Measurements from ENCODE around the gene PRSS53. TPM values are rescaled to one million over a fixed set of nuclear protein-coding genes. Genes with fewer than 3 reads are reported as not detected.
"Not testable (repeated sequence)": the region's sequence is repeated elsewhere in the genome, so short reads cannot be mapped to it uniquely, and the experiment has no call there.

The PRSS53 gene
- total RNA-seq, 1 donor from 2014 or later: 5.3 TPM

DNA sequence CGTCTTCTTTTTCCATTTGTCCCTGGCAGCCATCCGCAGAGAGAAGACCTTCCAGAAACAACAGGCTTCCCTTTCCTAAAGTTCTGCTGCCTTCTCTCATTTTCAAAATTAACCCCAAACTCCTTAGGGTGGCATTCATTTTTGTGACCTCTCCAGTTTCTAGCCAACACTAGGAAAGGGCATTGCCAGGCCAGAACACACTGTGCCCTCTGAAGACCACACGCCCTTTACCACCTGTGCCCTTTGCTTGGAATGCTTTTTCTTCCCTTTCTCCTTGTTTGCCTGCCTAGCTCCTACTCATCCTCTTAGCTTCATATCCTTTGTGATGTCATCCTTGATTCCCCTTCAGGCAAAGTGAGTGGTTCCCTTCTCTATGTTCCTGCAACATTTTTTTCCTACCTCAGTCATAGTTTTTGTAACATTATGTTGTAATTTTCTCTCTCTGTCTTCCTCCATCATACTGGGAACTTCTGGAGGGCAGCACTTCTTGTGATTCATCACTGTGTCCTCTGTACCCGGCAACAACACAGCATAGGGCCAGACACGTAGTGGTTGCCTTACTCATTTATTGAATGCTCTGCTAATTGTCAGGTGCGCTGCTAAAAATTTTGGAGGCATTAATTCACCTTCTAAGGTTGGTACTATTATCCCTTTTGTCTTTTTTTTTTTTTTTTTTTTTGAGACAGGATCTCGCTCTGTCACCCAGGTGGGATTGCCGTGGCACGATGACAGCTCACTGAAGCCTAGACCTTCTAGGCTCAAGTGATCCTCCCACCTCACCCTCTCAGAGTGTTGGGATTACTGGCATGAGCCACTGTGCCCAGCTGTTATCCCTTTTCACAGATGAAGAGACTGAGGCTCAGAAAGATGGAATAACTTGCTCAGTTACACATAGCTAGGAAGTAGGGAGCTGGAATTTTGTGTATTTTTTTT is 29.7 kb upstream of the PRSS53 start:
- intact Hi-C loops (cut with micrococcal nuclease): loop anchor here (5.0 kb wide), 1 partner anchor 86 kb away; the partner anchor contains the start of gene STX4

DNA sequence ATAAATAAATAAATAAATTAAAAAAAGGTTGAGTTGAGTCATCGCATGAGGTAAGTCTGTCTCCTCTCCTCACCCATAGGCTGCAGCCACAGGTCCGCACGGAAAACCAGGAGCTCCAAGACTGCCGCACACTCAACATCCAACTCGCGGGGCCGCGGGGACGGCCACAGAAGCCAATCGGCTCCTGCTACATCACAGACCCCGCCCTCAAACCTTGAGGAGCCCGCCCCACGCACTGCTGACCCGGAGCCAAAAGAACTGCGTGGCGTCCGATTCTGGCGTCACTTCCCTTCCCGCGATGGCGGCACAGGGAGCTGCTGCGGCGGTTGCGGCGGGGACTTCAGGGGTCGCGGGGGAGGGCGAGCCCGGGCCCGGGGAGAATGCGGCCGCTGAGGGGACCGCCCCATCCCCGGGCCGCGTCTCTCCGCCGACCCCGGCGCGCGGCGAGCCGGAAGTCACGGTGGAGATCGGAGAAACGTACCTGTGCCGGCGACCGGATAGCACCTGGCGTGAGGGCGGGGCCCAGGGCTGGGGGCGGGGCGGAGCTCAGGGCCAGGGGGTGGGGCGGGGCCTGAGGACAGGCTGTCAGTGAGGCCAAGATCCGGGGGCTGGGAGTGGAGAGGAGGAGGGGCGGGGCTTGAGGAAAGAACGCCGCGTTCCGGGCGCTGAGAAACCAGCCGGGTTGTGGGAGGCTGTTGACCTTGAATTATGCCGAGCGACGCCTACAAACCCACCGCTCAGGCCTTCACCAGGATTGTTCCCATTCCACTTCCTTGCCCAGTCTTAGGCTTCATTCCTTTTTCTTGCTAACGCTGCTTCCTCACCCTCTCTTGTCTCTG is 28.9 kb upstream of the PRSS53 start, which contains the start of gene KAT8:
Gene KAT8, plus strand, starts transcription at position 281 of the 839 bp plus-strand sequence. Its CDS starts 18 bp downstream, at position 299.
- intact Hi-C loops (cut with micrococcal nuclease): loop anchor here (1.0 to 5.0 kb wide), 7 partner anchors 23 to 342 kb away; partner anchors contain the start of genes ARMC5, FUS, SETD1A and STX4

DNA sequence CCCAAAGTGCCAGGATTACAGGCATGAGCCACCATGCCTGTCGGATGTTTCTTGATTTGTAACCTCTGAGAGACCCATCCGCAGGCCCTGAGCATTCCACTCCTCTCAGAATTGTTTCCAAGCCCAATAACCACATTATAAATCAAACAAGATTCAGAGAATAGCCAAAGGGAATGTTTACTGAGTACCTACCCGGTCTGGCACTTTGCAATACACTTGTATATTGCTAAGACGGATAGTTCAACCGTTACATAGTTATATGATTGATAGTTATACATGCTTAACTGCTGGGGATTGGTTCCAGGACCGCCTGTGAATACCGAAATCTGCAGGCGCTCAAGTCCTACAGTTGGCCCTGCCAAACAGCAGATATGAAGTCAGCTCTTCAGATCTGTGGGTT is 25.7 kb upstream of the PRSS53 start:
- intact Hi-C loops (cut with micrococcal nuclease): no loop called here

DNA sequence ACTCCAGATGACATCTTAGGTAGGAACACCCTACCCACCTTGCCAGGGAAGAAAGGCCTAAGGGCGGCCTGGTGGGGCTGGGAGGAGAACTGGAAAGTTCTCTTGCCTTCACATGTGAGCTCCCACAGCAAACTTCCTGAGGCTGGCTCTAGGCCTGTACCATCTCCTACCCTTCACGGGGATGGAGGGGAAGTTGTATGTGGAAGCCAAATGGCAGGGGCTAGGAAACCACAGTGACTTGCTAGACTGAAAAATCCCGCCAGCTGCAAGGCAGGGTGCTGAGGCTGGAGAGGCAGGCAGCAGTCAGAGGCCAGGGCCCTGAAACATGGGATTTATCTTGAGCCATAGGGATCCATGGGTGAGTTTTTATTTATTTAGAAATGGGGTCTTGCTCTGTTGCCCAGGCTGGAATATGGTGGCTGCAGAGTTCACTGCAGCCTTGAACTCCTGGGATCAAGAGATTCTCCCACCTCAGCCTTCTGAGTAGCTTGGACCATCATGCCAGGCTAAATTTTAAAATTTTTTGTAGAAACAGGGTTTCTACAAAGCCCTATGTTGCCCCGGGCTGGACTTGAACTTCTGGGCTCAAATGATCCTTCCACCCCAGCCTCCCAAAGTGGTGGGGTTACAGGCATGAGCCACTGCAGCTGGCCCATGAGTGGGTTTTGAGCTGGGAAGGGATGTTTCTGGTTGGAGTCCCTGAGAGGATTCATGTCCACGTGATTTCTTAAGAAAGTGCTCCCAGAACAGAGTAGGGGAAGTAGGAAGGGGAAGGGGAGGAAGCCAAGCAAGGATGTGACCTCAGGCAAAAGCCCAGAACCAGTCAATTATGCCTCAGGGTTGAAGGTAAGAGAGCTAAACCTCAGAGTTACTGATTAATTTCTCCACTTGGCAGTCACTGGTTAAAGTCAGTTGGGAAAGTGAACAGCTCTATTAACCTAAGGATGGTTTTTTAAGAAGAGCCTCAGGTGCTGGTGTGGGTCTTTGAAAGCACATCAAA is 24.7 kb upstream of the PRSS53 start:
- intact Hi-C loops (cut with micrococcal nuclease): no loop called here

DNA sequence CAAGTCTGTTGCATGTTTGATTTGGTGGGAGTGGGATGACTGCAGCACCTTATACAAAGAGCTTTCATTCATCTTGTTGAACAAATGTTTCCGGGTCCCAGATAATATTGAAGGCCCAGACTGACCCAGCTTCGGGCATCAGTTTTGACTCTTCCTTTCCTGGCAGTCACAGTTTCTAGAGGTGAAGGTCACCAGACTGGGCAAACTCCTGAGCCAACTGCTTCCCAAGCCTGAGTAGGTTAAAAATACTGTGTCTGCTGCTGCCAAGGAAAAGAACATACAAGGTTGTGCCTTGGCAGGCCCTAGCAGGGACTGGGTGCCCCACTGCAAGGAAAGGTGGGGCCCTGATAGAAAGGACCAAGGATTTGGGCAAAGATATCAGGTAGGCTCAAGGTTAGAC is 24.0 kb upstream of the PRSS53 start:
- intact Hi-C loops (cut with micrococcal nuclease): no loop called here

DNA sequence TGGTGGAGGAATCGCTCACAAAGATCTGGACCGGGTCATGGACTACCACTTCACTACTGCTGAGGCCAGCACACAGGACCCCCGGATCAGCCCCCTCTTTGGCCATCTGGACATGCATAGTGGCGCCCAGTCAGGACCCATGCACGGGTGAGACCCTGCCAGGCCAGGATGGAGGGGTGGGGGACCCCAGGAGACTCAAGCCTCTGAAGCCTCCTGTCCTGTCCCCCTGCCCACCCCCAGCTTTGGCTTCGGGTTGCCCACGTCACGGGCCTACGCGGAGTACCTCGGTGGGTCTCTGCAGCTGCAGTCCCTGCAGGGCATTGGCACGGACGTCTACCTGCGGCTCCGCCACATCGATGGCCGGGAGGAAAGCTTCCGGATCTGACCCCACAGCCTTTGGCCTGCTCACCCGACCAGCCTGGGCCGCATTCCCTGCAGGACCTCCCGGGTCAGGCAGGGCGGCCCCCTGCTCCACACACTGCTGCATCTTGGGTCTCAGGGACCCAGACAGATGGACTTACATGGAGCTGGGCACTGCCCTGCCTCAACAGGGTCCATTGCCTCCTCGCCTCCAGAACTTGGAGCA is 23.2 kb upstream of the PRSS53 start:
- intact Hi-C loops (cut with micrococcal nuclease): no loop called here

DNA sequence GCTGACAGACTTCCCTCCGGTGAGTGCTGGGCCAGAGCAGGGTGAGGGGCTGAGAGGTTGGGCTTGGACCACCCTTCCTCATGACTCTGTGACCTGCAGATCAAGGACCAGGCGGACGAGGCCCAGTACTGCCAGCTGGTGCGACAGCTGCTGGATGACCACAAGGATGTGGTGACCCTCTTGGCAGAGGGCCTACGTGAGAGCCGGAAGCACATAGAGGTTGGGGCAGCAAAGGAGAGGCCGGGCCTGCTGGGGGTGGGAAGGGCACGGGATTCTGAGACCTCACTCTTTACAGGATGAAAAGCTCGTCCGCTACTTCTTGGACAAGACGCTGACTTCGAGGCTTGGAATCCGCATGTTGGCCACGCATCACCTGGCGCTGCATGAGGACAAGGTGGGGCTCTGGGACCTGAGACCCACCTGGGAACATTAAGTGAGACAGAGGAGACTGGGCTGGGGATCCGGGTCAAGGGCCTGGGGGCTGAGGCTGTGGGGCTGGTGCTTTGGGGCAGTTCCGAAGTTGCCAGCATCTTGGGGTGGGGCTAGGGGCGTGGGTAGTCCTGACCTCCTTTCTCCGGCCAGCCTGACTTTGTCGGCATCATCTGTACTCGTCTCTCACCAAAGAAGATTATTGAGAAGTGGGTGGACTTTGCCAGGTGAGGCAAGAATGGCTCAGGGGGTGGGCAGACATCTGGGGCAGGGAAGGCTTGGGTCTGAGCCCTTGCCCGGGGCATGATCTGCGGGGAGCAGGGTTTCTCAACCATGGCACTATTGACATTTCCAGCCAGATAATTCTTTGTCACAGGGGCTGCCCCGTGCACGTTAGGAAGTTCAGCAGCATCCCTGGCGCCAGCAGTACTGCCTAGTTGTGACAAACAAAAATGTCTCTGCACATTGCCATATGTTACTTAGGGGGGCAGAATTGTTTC is 21.6 kb upstream of the PRSS53 start:
- intact Hi-C loops (cut with micrococcal nuclease): no loop called here

DNA sequence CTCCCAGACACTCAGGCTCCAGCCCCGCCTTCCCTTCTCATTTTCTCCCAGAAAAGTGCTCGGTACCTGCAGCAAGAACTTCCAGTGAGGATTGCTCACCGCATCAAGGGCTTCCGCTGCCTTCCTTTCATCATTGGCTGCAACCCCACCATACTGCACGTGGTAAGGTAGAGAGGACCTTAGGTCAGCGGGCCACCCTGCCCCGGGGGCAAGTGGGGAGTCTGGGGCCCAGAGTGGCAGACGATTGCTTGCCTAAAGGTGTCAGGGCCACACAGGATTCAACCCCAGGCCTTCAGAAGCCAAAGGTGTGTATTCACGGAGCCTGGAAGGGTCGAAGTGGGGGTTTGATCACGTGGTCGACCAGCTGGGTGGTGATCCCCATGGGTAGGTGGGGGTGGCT is 20.9 kb upstream of the PRSS53 start:
- intact Hi-C loops (cut with micrococcal nuclease): loop anchor here (2.0 kb wide), 1 partner anchor 33 kb away; no protein-coding TSS in a partner anchor

DNA sequence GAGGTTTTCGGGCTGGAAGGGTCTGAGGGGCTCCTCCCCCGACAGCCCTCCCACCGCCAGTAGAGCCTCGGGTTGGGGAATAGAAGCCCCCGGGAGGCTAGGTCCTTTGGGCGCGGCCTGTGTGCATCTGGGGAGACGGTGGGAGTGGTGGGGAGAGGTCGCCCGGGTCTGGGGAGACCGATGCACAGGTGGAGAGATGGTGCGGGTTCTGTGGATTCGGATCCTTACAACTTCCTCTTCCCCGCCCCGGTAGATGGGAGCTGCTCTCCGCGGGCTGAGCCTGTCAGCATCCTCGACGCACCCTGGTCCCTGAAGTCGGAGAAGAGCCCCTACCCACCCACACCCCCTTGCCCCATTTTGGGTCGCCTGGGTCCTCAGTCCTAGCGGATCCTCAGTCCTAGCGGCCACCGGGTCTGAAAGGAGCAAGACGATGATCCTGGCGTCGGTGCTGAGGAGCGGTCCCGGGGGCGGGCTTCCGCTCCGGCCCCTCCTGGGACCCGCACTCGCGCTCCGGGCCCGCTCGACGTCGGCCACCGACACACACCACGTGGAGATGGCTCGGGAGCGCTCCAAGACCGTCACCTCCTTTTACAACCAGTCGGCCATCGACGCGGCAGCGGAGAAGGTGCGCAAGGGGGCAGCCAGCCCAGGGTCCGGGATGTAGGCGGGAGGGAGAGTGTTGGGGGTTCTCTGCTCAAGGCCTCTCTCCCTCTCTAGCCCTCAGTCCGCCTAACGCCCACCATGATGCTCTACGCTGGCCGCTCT is 20.2 kb upstream of the PRSS53 start:
- intact Hi-C loops (cut with micrococcal nuclease): loop anchor here (2.0 kb wide), 1 partner anchor 34 kb away; no protein-coding TSS in a partner anchor

DNA sequence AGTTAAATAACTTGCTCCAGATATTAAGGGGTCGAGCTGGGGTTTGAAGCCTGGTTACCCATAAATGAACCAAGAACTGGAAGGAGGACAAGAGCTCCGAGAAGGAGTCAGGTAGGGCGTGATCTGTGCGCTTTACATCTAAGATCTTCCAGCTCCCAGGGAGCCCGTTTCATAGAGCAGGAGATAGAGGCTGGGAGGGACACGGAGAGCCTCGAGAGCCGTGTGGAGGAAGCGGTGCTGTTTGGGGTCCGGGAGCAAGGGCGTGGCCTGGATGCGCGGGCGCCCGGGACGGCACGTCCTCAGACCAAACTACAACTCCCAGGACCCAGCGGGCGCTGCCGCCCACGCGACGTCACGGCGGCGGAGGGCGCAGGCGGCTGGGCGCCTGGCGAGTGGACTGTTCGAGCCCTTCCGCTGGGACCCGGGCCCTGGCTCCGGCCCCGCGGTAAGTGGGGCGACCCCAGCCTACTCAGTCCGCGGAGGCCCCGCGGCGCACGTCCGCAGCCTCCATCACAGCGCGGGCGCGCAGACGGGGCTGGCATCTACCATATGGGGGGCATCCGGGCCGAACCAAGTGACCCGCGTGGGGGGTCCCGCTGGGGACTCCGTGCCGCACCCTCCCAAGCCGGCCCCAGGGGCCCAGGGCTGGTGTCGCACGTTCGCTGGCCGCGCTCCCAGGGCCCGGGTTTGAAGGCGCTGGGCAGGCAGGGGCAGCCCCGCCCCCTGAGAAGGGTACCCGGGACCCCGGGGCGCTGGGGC is 19.5 kb upstream of the PRSS53 start, which contains the start of gene BCKDK:
Gene BCKDK, plus strand, starts transcription at position 352 of the 759 bp plus-strand sequence. CDS start 838 bp downstream, outside the sequence.
- intact Hi-C loops (cut with micrococcal nuclease): loop anchor here (2.0 kb wide), 1 partner anchor 35 kb away; no protein-coding TSS in a partner anchor

DNA sequence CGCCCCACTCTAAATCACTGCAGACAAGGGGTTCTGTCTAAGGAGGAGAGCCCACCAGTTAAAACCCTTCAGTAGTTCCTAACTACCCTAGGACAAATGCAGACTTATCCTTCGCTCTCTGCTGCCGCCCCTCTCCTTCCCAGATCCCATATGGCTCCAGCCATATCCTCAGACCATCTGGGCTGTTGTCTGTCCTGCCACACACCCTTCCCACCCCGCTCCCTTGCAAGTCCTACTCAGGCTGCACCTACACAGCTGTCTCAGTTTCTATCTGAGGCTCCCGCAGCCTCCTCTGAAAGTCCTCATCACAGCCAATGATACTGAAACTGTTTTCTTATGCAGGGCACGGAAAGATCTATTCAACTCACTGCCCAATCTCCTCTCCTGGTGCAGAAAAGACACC is 18.7 kb upstream of the PRSS53 start:
- intact Hi-C loops (cut with micrococcal nuclease): no loop called here

DNA sequence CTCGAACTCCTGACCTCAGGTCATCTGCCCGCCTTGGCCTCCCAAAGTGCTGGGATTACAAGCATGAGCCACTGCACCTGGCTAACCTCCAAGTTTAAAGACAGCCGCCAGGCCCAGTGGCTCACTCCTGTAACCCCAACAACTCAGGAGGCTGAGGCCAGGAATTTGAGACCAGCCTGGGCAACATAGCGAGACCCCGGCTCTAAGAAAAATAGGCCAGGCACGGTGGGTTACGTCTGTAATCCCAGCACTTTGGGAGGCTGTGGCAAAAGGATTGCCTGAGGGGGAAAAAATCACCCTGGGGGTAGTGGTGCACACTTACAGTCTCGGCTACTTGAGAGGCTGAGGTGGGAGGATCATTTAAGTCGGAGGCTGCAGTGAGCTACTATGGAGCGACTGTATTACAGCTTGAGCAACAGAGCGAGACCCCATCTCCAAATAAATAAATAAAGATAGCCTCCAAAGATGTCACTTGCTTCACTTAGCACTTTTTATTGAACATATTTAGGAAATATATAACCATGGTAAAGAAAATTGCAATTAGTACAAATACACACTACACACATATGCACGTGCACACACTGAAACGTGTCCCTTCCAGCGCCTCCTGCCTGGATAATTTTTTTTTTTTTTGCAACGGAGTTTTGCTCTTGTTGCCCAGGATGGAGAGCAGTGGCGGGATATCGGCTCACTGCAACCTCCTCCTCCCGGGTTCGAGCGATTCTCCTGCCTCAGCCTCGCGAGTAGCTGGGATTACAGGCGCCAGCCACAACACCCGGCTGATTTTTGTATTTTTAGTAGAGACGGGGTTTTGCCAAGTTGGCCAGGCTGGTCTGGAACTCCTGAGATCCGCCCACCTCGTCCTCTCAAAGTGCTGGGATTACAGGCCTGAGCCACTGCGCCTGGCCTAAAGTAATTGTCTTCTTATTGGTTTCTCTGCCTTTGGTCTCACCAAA is 18.0 kb upstream of the PRSS53 start:
- intact Hi-C loops (cut with micrococcal nuclease): no loop called here

DNA sequence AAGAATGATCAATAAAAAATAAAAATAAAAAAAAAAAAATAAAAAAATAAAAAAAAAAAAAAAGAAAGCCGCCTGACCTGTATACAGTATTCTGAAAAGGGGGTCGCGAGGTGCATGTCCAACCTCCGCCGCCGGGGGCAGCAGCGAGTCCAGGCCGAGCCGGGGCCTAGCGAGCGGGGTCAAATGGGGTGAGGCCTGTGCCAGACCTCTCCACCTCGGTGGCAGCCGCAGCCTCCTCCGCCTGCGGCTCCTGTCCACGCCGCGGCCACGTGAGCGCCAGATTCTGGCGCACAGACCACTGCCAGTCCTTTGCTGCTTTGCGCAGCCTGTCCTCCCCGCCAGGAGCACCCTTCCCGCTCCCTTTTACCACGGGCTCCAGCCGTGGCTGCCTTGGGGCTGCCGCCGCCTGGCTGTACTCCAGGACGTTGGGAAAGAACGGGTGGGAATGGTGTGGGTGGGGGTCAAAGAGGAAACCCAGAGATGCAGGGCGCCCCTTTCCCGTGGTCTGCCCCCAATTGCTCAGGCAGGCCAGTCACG is 17.0 kb upstream of the PRSS53 start:
- intact Hi-C loops (cut with micrococcal nuclease): no loop called here

DNA sequence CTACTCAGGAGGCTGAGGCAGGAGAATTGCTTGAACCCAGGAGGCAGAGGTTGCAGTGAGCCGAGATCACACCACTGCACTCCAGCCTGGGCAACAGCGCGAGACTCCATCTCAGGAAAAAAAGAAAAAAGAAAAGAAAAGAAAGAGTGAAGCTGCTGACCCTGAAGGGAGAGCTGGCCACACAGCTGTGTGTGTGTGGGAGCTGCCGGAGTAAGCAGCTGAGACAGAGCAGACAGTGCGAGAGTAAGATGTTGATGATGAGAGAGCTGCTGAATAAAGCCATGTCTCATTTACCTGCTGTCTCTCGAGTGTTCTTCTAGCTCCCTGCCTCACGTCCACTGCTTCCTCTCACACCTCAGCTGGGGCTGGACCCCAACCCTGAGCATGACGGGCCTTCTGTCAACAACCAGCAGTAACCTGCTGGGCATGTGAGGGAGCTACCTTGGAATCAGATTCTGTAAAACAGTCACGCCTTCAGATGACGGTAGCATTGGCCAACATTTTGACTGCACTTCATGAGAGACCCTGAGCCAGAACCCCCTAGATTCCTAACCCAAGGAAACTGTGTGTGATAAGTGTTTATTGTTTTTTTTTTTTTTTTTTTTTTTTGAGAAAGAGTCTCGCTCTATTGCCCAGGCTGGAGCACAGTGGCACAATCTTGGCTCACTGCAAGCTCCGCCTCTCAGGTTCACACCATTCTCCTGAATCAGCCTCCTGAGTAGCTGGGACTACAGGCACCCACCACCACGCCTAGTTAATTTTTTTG is 12.3 kb upstream of the PRSS53 start:
- intact Hi-C loops (cut with micrococcal nuclease): not testable (repeated sequence)
